Endothelial cell of umbilical vein (primary cell): ENCODE results near the gene SEMA4G. TPM values are rescaled to one million over a fixed set of nuclear protein-coding genes. Genes with fewer than 3 reads are reported as not detected.

Source experiments
- BruUV-seq: library from RNA; stranded (reverse); fragments of 400-500 nt; replicated peaks from 2 replicates; lab custom pipeline; 2021; lab: Mats Ljungman, UMichigan
- CTCF ChIA-PET: fragments of 300-600, 350-600 bp; sonication (Branson Sonifier 250); formaldehyde crosslinking; loops from one replicate; lab custom pipeline; 2021; ENCODE audit warnings: antibody characterized with exemption, inconsistent platforms; lab: Charles Lee
- POLR2A ChIA-PET: fragments of 300-600, 350-600 bp; sonication (Branson Sonifier 250); formaldehyde crosslinking; loops from one replicate; lab custom pipeline; 2021; ENCODE audit warnings: antibody characterized with exemption, inconsistent platforms; lab: Charles Lee
- DNase-seq: peaks from one replicate; pipeline ENCODE4 v3.0.0-alpha.2; 2011; ENCODE audit warnings: low read depth, low spot score
- FAIRE-seq: peaks from 2 replicates; lab custom pipeline; 2011; peaks lifted over from hg19 to GRCh38; lab: Jason Lieb, UNC
- H2AFZ ChIP-seq: 2 replicates; pipeline ENCODE4 v1.6.0; 2012; ENCODE audit warnings: low read depth, low read length, control low read depth, inconsistent platforms
- H3K27ac ChIP-seq: 2 replicates; pipeline ENCODE4 v1.5.1; 2011; ENCODE audit warnings: low read depth, mild to moderate bottlenecking, control low read depth, low read length, moderate library complexity; ENCODE audit not compliant: insufficient read depth
- H3K27me3 ChIP-seq, 2 experiments: 2 replicates each; pipeline versions ENCODE4 v1.6.0 to v1.6.1; 2011; ENCODE audit warnings: low read length in 2 of 2, mixed read lengths in 1 of 2; ENCODE audit not compliant: control insufficient read depth in 2 of 2, insufficient read depth in 2 of 2
- H3K36me3 ChIP-seq, 2 experiments: 2 replicates in 1 of 2; 3 replicates in 1 of 2; pipeline ENCODE4 v1.5.1; 2011; ENCODE audit warnings: low read length in 2 of 2, mild to moderate bottlenecking in 1 of 2, moderate library complexity in 1 of 2; ENCODE audit not compliant: control insufficient read depth in 2 of 2, insufficient read depth in 2 of 2; ENCODE audit errors: extremely low read depth in 1 of 2
- H3K4me1 ChIP-seq: 3 replicates; pipeline ENCODE4 v1.5.1; 2011; ENCODE audit warnings: mild to moderate bottlenecking, low read length; ENCODE audit not compliant: control insufficient read depth, insufficient read depth; ENCODE audit errors: extremely low read depth
- H3K4me2 ChIP-seq: 2 replicates; pipeline ENCODE4 v1.6.1; 2011; ENCODE audit warnings: low read length, control low read depth, mixed read lengths; ENCODE audit not compliant: insufficient read depth
- H3K4me3 ChIP-seq, 3 experiments: fragments of 200-600 bp in 1 of 3; sonication (generic), shearing (Covaris generic) in 1 of 3; replicated peaks in 1 of 3; 2 replicates each; pipeline ENCODE4 v1.5.1; 2011 to 2016; ENCODE audit warnings: control low read depth in 3 of 3, low read length in 3 of 3, mild to moderate bottlenecking in 2 of 3, inconsistent platforms in 1 of 3, low read depth in 1 of 3, moderate library complexity in 1 of 3; ENCODE audit not compliant: insufficient read depth in 1 of 3
- H3K79me2 ChIP-seq: 2 replicates; pipeline ENCODE4 v1.6.0; 2012; ENCODE audit warnings: low read length, inconsistent platforms; ENCODE audit not compliant: control insufficient read depth, insufficient read depth
- H3K9ac ChIP-seq: replicated peaks from 2 replicates; pipeline ENCODE3; 2011; ENCODE audit warnings: low read length, control low read depth; ENCODE audit not compliant: insufficient read depth; ENCODE audit errors: extremely low read depth
- H3K9me1 ChIP-seq: replicated peaks from 3 replicates; pipeline ENCODE4 v1.6.0; 2011; ENCODE audit warnings: mild to moderate bottlenecking, low read length; ENCODE audit not compliant: control insufficient read depth, insufficient read depth; ENCODE audit errors: extremely low read depth
- H3K9me3 ChIP-seq: replicated peaks from 2 replicates; pipeline ENCODE4 v1.5.1; 2012; ENCODE audit warnings: low read length, inconsistent platforms; ENCODE audit not compliant: control insufficient read depth, insufficient read depth
- H4K20me1 ChIP-seq: replicated peaks from 2 replicates; pipeline ENCODE3; 2011; ENCODE audit warnings: mild to moderate bottlenecking, low read length; ENCODE audit not compliant: control insufficient read depth, insufficient read depth; ENCODE audit errors: extremely low read depth
- CTCF ChIP-seq, 2 donors: IDR thresholded peaks; 1 replicate in 1 of 2; 2 replicates in 1 of 2; pipeline ENCODE4 v1.5.1; 2011; ENCODE audit warnings: low read length in 2 of 2, mild to moderate bottlenecking in 2 of 2, moderate library complexity in 2 of 2, control low read depth in 1 of 2, inconsistent platforms in 1 of 2, low read depth in 1 of 2; ENCODE audit not compliant: insufficient read depth in 1 of 2; ENCODE audit errors: extremely low read depth in 1 of 2
- EZH2 ChIP-seq: IDR thresholded peaks from 2 replicates; pipeline ENCODE4 v1.6.1; 2012; ENCODE audit warnings: borderline replicate concordance, low read depth, mild to moderate bottlenecking, moderate library complexity, low read length, inconsistent platforms; ENCODE audit not compliant: severe bottlenecking
- FOS ChIP-seq: IDR thresholded peaks from 2 replicates; pipeline ENCODE4 v1.6.1; 2011; ENCODE audit warnings: mild to moderate bottlenecking, low read length, moderate library complexity, borderline replicate concordance; ENCODE audit not compliant: insufficient read depth
- GATA2 ChIP-seq: IDR thresholded peaks from 2 replicates; pipeline ENCODE4 v1.7.0; 2011; ENCODE audit warnings: low read depth, mild to moderate bottlenecking, moderate library complexity, mixed read lengths, low read length; ENCODE audit not compliant: insufficient read length, insufficient read depth
- MAX ChIP-seq: IDR thresholded peaks from 2 replicates; pipeline ENCODE4 v1.6.1; 2011; ENCODE audit not compliant: insufficient read depth, insufficient read length
- POLR2A ChIP-seq: IDR thresholded peaks from 2 replicates; pipeline ENCODE4 v1.6.1; 2012; ENCODE audit warnings: low read depth, mild to moderate bottlenecking, control low read depth, low read length
- POLR2AphosphoS5 ChIP-seq: IDR thresholded peaks from 2 replicates; pipeline ENCODE4 v1.6.1; 2012; ENCODE audit warnings: low read depth, mild to moderate bottlenecking, control low read depth, low read length, moderate library complexity; ENCODE audit not compliant: insufficient read depth
- dilution Hi-C: fragments of 300-500 bp; cut with MboI; formaldehyde crosslinking; loops from one replicate; pipeline ENCODE4 v1.15.0; 2019; ENCODE audit warnings: low sequenced_read_pairs; ENCODE audit not compliant: extremely low pct_ligation_motif_present
- intact Hi-C: fragments of 100-400 bp; cut with micrococcal nuclease; formaldehyde crosslinking; loops from one replicate; pipeline ENCODE4 v1.10.0; 2022
- polyA plus RNA-seq, 4 experiments: library from polyadenylated mRNA; depleted of rRNA in 3 of 4; stranded (reverse) in 3 of 4; unstranded in 1 of 4; fragments of >200 nt; gene quantifications; 2 replicates each; pipeline versions ENCODE4 v1.2.1 to v1.2.3, GENCODE V29; 2011 to 2012; ENCODE audit warnings: missing spikeins in 1 of 4
- total RNA-seq: library from RNA; stranded (reverse); gene quantifications from 2 replicates; pipeline ENCODE4 v1.2.3, GENCODE V29; 2021

Gene SEMA4G
- total and polyA plus RNA-seq, 2 donors (not counting 3 experiments of a cell fraction or from before 2014, with no cell fraction given), result 6.0 to 10.4 TPM

GRCh38 chr10:100985336-100985735 lies 16.0 kb downstream of the SEMA4G start:
- Histone ChIP-seq H3K4me3 (no peak overlapping the region), H3K79me2 (peaks cover 26% of the 10 kb centered on the region), H3K27ac (no peak overlapping the region), H3K4me2 (no peak overlapping the region), H3K4me1 (peaks cover 12% of the 10 kb centered on the region), H3K9me1 (no peaks in the 10 kb centered on the region), H3K27me3 (no peaks in the 10 kb centered on the region), H2AFZ (no peak overlapping the region), H3K36me3 (peaks cover 0 to 14% of the 10 kb centered on the region in 2 experiments), H3K9ac (no peak overlapping the region), H3K9me3 (no peaks in the 10 kb centered on the region), H4K20me1 (no peaks in the 10 kb centered on the region)
- no peak for FAIRE-seq
- no peak for DNase-seq
- TF ChIP-seq EZH2 (no peak), FOS (no peak), POLR2A (no peak), CTCF (IDR thresholded peaks at IDR 0.05; ENCODE audit: extremely low read depth in 1 of 2, insufficient read depth in 1 of 2, low read depth in 1 of 2, low read length in 2 of 2) (no peak), MAX (no peak)
- dilution Hi-C loops (no loop called here), intact Hi-C loops (no loop called here)
- CTCF ChIA-PET, result interaction anchor here (1.1 to 1.4 kb wide), 3 partner anchors 13 to 29 kb away, joined by 3 to 4 read pairs (median 3); partner anchors contain the start of gene SEMA4G
- no TSS peak for BruUV-seq
- POLR2A ChIA-PET, result no interaction called here

GRCh38 chr10:100986623-100986951 lies 17.3 kb downstream of the SEMA4G start:
- DNase-seq, result no peak
- FAIRE-seq, result no peak
- intact Hi-C loops (no loop called here), dilution Hi-C loops (no loop called here)
- CTCF ChIA-PET, result interaction anchor here (0.7 to 3.8 kb wide), 4 partner anchors 11 to 55 kb away, joined by 3 to 15 read pairs (median 4); partner anchors contain the start of gene SEMA4G
- no peaks in the 10 kb centered on the region for H3K9me1 ChIP-seq
- H3K4me1 ChIP-seq, result peaks cover 12% of the 10 kb centered on the region
- no peak for TF ChIP-seq GATA2
- no peak for TF ChIP-seq POLR2AphosphoS5
- TF ChIP-seq FOS, result no peak
- no peak for TF ChIP-seq MAX
- no peaks in the 10 kb centered on the region for H4K20me1 ChIP-seq
- peaks cover 0 to 17% of the 10 kb centered on the region in 2 experiments for H3K36me3 ChIP-seq
- H3K27me3 ChIP-seq, result no peaks in the 10 kb centered on the region
- peaks cover 30% of the 10 kb centered on the region for H3K79me2 ChIP-seq
- no TSS peak for BruUV-seq
- no peak overlapping the region for H3K27ac ChIP-seq
- H2AFZ ChIP-seq, result peak overlapping the region; percentile 95
- H3K9ac ChIP-seq, result peak overlapping the region; percentile 53
- POLR2A ChIA-PET, result no interaction called here
- H3K4me3 ChIP-seq, result peak overlapping the region; percentile 73 to 98 (median 81)
- H3K9me3 ChIP-seq, result no peaks in the 10 kb centered on the region
- peak overlapping the region; percentile 33 for H3K4me2 ChIP-seq
